HCT116 (cell line): Measurements from ENCODE around the gene SRRM1. TPM values are rescaled to one million over a fixed set of nuclear protein-coding genes. Genes with fewer than 3 reads are reported as not detected.

Experiments used
- ATAC-seq: fragments of 200-7000 bp; cut with Tn5 transposase; 2 replicates; pipeline ENCODE4 v1.9.1; 2020; ENCODE audit warnings: mild to moderate bottlenecking, moderate library complexity
- BruUV-seq: library from RNA; stranded (reverse); fragments of 400-500 nt; replicated peaks from 2 replicates; lab custom pipeline; 2021; lab: Mats Ljungman, UMichigan
- CTCF ChIA-PET: fragments of 300-600 bp; sonication (Branson Sonifier 250); formaldehyde crosslinking; loops from one replicate; lab custom pipeline; 2021; ENCODE audit warnings: antibody characterized with exemption; lab: Charles Lee
- POLR2A ChIA-PET: fragments of 300-600, 350-600 bp; sonication (Branson Sonifier 250); formaldehyde crosslinking; loops from one replicate; lab custom pipeline; 2021; ENCODE audit warnings: antibody characterized with exemption; lab: Charles Lee
- RAD21 ChIA-PET, 2 experiments: fragments of 300-600 bp; sonication (Branson Sonifier 250); formaldehyde crosslinking; loops; one replicate each; lab custom pipeline; 2023; ENCODE audit warnings: low total read pairs in 2 of 2; ENCODE audit not compliant: uncharacterized antibody in 2 of 2, unreplicated experiment in 2 of 2, low non-redundant PET in 1 of 2; lab: Charles Lee
- DNase-seq: peaks from one replicate; pipeline ENCODE4 v3.0.0-alpha.2; 2010; ENCODE audit warnings: low read depth, low spot score
- H2AFZ ChIP-seq: fragments of 200-600 bp; shearing (Covaris generic), sonication (generic); 2 replicates; pipeline ENCODE4 v1.6.1; 2017; ENCODE audit warnings: low read depth, mixed run types, mixed read lengths, antibody characterized with exemption, low read length; ENCODE audit not compliant: poor library complexity, severe bottlenecking
- H3K27ac ChIP-seq: 2 replicates; pipeline ENCODE4 v1.5.1; 2012; ENCODE audit warnings: low read depth, low read length
- H3K27me3 ChIP-seq: fragments of 200-600 bp; sonication (generic); 2 replicates; pipeline ENCODE4 v1.6.1; 2016; ENCODE audit warnings: mixed run types, low read length, mixed read lengths; ENCODE audit not compliant: insufficient read depth
- H3K36me3 ChIP-seq, 2 experiments: fragments of 200-500 bp in 1 of 2; fragments of 200-600 bp in 1 of 2; sonication (Bioruptor generic) in 1 of 2; sonication (generic) in 1 of 2; 2 replicates each; pipeline versions ENCODE4 v1.5.1 to v1.6.1; 2014 to 2016; ENCODE audit warnings: low read length in 2 of 2, inconsistent platforms in 1 of 2, mixed read lengths in 1 of 2, mixed run types in 1 of 2; ENCODE audit not compliant: insufficient read depth in 2 of 2, control insufficient read depth in 1 of 2
- H3K4me1 ChIP-seq, 2 experiments: fragments of 200-600 bp in 1 of 2; sonication (generic) in 1 of 2; 2 replicates each; pipeline versions ENCODE4 v1.5.1 to v1.6.1; 2012 to 2017; ENCODE audit warnings: low read length in 2 of 2, inconsistent platforms in 1 of 2, mild to moderate bottlenecking in 1 of 2, mixed read lengths in 1 of 2, mixed run types in 1 of 2, moderate library complexity in 1 of 2; ENCODE audit not compliant: insufficient read depth in 2 of 2, control insufficient read depth in 1 of 2
- H3K4me2 ChIP-seq: fragments of 200-600 bp; sonication (generic); 2 replicates; pipeline ENCODE4 v1.6.1; 2017; ENCODE audit warnings: mixed run types, low read length, mixed read lengths
- H3K4me3 ChIP-seq, 2 experiments: fragments of 200-600 bp in 1 of 2; sonication (generic) in 1 of 2; replicated peaks in 1 of 2; 2 replicates each; pipeline ENCODE4 v1.5.1; 2011 to 2016; ENCODE audit warnings: low read length in 2 of 2, control low read depth in 1 of 2, low read depth in 1 of 2, mild to moderate bottlenecking in 1 of 2, mixed read lengths in 1 of 2, mixed run types in 1 of 2
- H3K79me2 ChIP-seq: fragments of 200-600 bp; sonication (generic); 2 replicates; pipeline ENCODE4 v1.6.1; 2017; ENCODE audit warnings: mild to moderate bottlenecking, mixed run types, low read length, moderate library complexity, mixed read lengths; ENCODE audit not compliant: insufficient read depth
- H3K9ac ChIP-seq: fragments of 200-600 bp; sonication (generic); 2 replicates; pipeline ENCODE4 v1.6.1; 2016; ENCODE audit warnings: low read length, mixed read lengths
- H3K9me2 ChIP-seq: fragments of 200-600 bp; sonication (generic), shearing (Covaris generic); 2 replicates; pipeline ENCODE4 v1.6.1; 2017; ENCODE audit warnings: mixed run types, mild to moderate bottlenecking, moderate library complexity; ENCODE audit not compliant: insufficient read depth
- H3K9me3 ChIP-seq, 2 experiments: fragments of 200-500 bp in 1 of 2; fragments of 200-600 bp in 1 of 2; sonication (Bioruptor generic) in 1 of 2; sonication (generic) in 1 of 2; 2 replicates each; pipeline ENCODE4 v1.6.1; 2014 to 2017; ENCODE audit warnings: low read length in 2 of 2, mixed read lengths in 2 of 2, inconsistent platforms in 1 of 2, low read depth in 1 of 2, mild to moderate bottlenecking in 1 of 2, mixed run types in 1 of 2, moderate library complexity in 1 of 2; ENCODE audit not compliant: control insufficient read depth in 1 of 2, insufficient read depth in 1 of 2
- H4K20me1 ChIP-seq: fragments of 200-600 bp; sonication (generic), shearing (Covaris generic); 2 replicates; pipeline ENCODE4 v1.6.1; 2017; ENCODE audit warnings: mixed run types, mild to moderate bottlenecking, moderate library complexity; ENCODE audit not compliant: insufficient read depth
- ATF3 ChIP-seq: IDR thresholded peaks from 2 replicates; pipeline ENCODE4 v1.6.1; 2012
- CTCF ChIP-seq, 3 experiments: fragments of 200-600 bp in 1 of 3; sonication (generic) in 1 of 3; IDR thresholded peaks in 2 of 3; conservative IDR thresholded peaks in 1 of 3; 2 replicates each; pipeline ENCODE4 v1.5.1; 2012 to 2017; ENCODE audit warnings: low read depth in 2 of 3, low read length in 2 of 3, antibody characterized with exemption in 1 of 3, borderline replicate concordance in 1 of 3, control low read depth in 1 of 3, mild to moderate bottlenecking in 1 of 3, mixed read lengths in 1 of 3, mixed run types in 1 of 3, moderate library complexity in 1 of 3; ENCODE audit not compliant: insufficient read depth in 1 of 3
- EGR1 ChIP-seq: IDR thresholded peaks from 2 replicates; pipeline ENCODE4 v1.6.1; 2012; ENCODE audit warnings: low read depth
- ELF1 ChIP-seq: IDR thresholded peaks from 2 replicates; pipeline ENCODE4 v1.6.1; 2012; ENCODE audit warnings: low read depth, borderline replicate concordance
- EZH2phosphoT487 ChIP-seq: fragments of 200-600 bp; IDR thresholded peaks from 2 replicates; pipeline ENCODE4 v1.6.1; 2018; ENCODE audit warnings: antibody characterized with exemption, borderline replicate concordance
- MAX ChIP-seq: IDR thresholded peaks from 2 replicates; pipeline ENCODE4 v1.6.1; 2012
- POLR2AphosphoS5 ChIP-seq: IDR thresholded peaks from 2 replicates; pipeline ENCODE4 v1.6.1; 2011; ENCODE audit warnings: mild to moderate bottlenecking, low read depth, low read length, moderate library complexity
- RAD21 ChIP-seq: IDR thresholded peaks from 2 replicates; pipeline ENCODE4 v1.6.1; 2012; ENCODE audit warnings: low read depth, mild to moderate bottlenecking
- ZFX ChIP-seq: fragments of 450-650 bp; IDR thresholded peaks from 2 replicates; pipeline ENCODE4 v1.6.1; 2017
- ZNF274 ChIP-seq: fragments of 200-500 bp; sonication (Bioruptor generic); IDR thresholded peaks from 2 replicates; pipeline ENCODE4 v1.6.1; 2014; ENCODE audit warnings: mild to moderate bottlenecking, low read depth, low read length, inconsistent platforms
- intact Hi-C: fragments of 100-400 bp; cut with micrococcal nuclease; formaldehyde crosslinking; loops from 2 replicates; pipeline ENCODE4 v1.10.0; 2022
- total RNA-seq: library from RNA; stranded (reverse); gene quantifications from one replicate; pipeline ENCODE4 v1.2.1, GENCODE V29; 2021; ENCODE audit not compliant: unreplicated experiment

SRRM1 gene
- total RNA-seq, 1 experiment from 2014 or later: 184 TPM

GRCh38 chr1:24636661-24637357 lies 6.3 kb upstream of the SRRM1 start:
- RAD21 ChIA-PET: no interaction called here
- intact Hi-C loops: no loop called here
- Histone ChIP-seq H3K9me3 (no peaks in the 10 kb centered on the region), H3K4me3 (no peak overlapping the region), H3K36me3 (no peaks in the 10 kb centered on the region), H3K9me2 (no peaks in the 10 kb centered on the region), H3K4me2 (no peak overlapping the region), H4K20me1 (no peaks in the 10 kb centered on the region), H3K4me1 (peaks cover 15 to 17% of the 10 kb centered on the region in 2 experiments; a peak in 3 of 4 replicates), H2AFZ (no peak overlapping the region), H3K79me2 (no peaks in the 10 kb centered on the region; the same call in 1 of the 2 replicates), H3K27ac (no peak overlapping the region), H3K9ac (no peak overlapping the region), H3K27me3 (no peaks in the 10 kb centered on the region)
- no peak for DNase-seq
- TF ChIP-seq ZNF274 (no peak), CTCF (IDR thresholded peaks at IDR 0.05 in 2 of 3, conservative IDR thresholded peaks at IDR 0.05 in 1 of 3; ENCODE audit: borderline replicate concordance in 1 of 3, insufficient read depth in 1 of 3, low read depth in 2 of 3, low read length in 2 of 3) (no peak), POLR2AphosphoS5 (no peak), ELF1 (no peak), RAD21 (no peak), ATF3 (no peak), MAX (no peak), EZH2phosphoT487 (no peak), ZFX (no peak), EGR1 (no peak)
- POLR2A ChIA-PET: no interaction called here
- ATAC-seq: no peak
- BruUV-seq: no TSS peak
- CTCF ChIA-PET: interaction anchor here (0.6 to 1.6 kb wide), 3 partner anchors 194 to 245 kb away, joined by 3 to 4 read pairs (median 3); partner anchors contain the start of gene STPG1
